Measurements from ENCODE around the gene ZNF490.

DNA sequence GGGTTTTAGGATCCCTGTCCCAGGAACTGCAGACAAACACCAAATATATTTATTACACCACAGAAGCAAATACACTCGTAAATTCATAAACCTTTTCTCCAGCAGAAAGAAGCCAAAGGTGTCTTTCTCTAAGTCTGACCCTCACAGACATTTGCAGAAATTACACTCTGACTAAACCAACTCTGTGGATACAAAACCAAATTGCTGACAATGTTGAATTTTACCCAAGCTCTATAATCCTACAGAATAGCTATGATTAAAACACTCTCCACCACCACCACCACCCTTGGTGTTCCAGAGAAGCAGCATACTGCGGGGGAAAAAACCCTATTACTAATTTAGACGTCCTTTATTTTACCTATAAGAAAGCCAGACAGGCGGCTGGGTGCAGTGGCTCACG is 64.5 kb downstream of the ZNF490 start:
- TF ChIP-seq, protein P1, sequence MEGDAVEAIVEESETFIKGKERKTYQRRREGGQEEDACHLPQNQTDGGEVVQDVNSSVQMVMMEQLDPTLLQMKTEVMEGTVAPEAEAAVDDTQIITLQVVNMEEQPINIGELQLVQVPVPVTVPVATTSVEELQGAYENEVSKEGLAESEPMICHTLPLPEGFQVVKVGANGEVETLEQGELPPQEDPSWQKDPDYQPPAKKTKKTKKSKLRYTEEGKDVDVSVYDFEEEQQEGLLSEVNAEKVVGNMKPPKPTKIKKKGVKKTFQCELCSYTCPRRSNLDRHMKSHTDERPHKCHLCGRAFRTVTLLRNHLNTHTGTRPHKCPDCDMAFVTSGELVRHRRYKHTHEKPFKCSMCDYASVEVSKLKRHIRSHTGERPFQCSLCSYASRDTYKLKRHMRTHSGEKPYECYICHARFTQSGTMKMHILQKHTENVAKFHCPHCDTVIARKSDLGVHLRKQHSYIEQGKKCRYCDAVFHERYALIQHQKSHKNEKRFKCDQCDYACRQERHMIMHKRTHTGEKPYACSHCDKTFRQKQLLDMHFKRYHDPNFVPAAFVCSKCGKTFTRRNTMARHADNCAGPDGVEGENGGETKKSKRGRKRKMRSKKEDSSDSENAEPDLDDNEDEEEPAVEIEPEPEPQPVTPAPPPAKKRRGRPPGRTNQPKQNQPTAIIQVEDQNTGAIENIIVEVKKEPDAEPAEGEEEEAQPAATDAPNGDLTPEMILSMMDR (IDR thresholded peaks at IDR 0.05; ENCODE audit: low read length), result no peak
- TF ChIP-seq EZH2 (IDR thresholded peaks at IDR 0.05; ENCODE audit: borderline replicate concordance, low read length), result no peak
